Measurements from ENCODE around the gene WDR73.
A peak's percentile ranks its signal among the peaks of the same experiment; 100 is the strongest.

Gene WDR73

GRCh38 chr15:84598993-84599392 is 55.1 kb downstream of the WDR73 start:
- H3K9ac ChIP-seq (ENCODE audit: low read length) = peak overlapping the region; percentile 39; the same call in 1 of the 2 replicates
- no peak overlapping the region for H2AFZ ChIP-seq (ENCODE audit: low read length)
- peak overlapping the region; percentile 6 for H3K4me3 ChIP-seq (ENCODE audit: low read depth, low read length, poor library complexity, severe bottlenecking)
- no peaks in the 10 kb centered on the region for H3K9me2 ChIP-seq (ENCODE audit: low read depth, low read length)
- H3K27ac ChIP-seq (ENCODE audit: low read depth, low read length, poor library complexity, severe bottlenecking) = peak overlapping the region; percentile 95
- no peaks in the 10 kb centered on the region for H3K27me3 ChIP-seq (ENCODE audit: insufficient read depth, low read length)
- no peak for TF ChIP-seq EZH2 (IDR thresholded peaks at IDR 0.05; ENCODE audit: borderline replicate concordance, low read length)
- peak; percentile 93 for TF ChIP-seq CTCF (IDR thresholded peaks at IDR 0.05; ENCODE audit: low read length)
- H3K79me2 ChIP-seq (ENCODE audit: insufficient read depth, low read length) = peaks cover 5% of the 10 kb centered on the region; the same call in 1 of the 2 replicates
- H3K4me1 ChIP-seq (ENCODE audit: insufficient read depth, low read length, severe bottlenecking) = peaks cover 47% of the 10 kb centered on the region
- H3K4me2 ChIP-seq (ENCODE audit: low read length) = peak overlapping the region; percentile 56
- H3K9me3 ChIP-seq (ENCODE audit: low read length) = no peaks in the 10 kb centered on the region
- no peaks in the 10 kb centered on the region for H3F3A ChIP-seq (ENCODE audit: insufficient read depth, low read length)
- no peaks in the 10 kb centered on the region for H4K20me1 ChIP-seq (ENCODE audit: insufficient read depth, low read length)
- peaks cover 4% of the 10 kb centered on the region; the same call in 1 of the 2 replicates for H3K36me3 ChIP-seq (ENCODE audit: insufficient read depth, low read length)

- Histone ChIP-seq H3K9me2 (ENCODE audit: low read depth, low read length) (no peaks in the 10 kb centered on the region), H4K20me1 (ENCODE audit: insufficient read depth, low read length) (no peaks in the 10 kb centered on the region), H3K4me3 (ENCODE audit: low read depth, low read length, poor library complexity, severe bottlenecking) (peak overlapping the region; percentile 6), H3K27me3 (ENCODE audit: insufficient read depth, low read length) (no peaks in the 10 kb centered on the region), H2AFZ (ENCODE audit: low read length) (0 out of 2 replicates have a peak overlapping the region, but pooled peaks have one; percentile 2), H3K9me3 (ENCODE audit: low read length) (no peaks in the 10 kb centered on the region), H3K4me2 (ENCODE audit: low read length) (peak overlapping the region; percentile 56), H3K36me3 (ENCODE audit: insufficient read depth, low read length) (no peaks in the 10 kb centered on the region; the same call in 1 of the 2 replicates), H3K79me2 (ENCODE audit: insufficient read depth, low read length) (peaks cover 5% of the 10 kb centered on the region; the same call in 1 of the 2 replicates), H3K9ac (ENCODE audit: low read length) (peak overlapping the region; percentile 39), H3K4me1 (ENCODE audit: insufficient read depth, low read length, severe bottlenecking) (peaks cover 44% of the 10 kb centered on the region), H3K27ac (ENCODE audit: low read depth, low read length, poor library complexity, severe bottlenecking) (peak overlapping the region; percentile 95), H3F3A (ENCODE audit: insufficient read depth, low read length) (no peaks in the 10 kb centered on the region)
- TF ChIP-seq EZH2 (IDR thresholded peaks at IDR 0.05; ENCODE audit: borderline replicate concordance, low read length) = no peak
- TF ChIP-seq CTCF (IDR thresholded peaks at IDR 0.05; ENCODE audit: low read length) = peak; percentile 19; the same call in 1 of the 2 replicates
Measured at GRCh38 chr15:84598250-84598649, 55.8 kb downstream of the WDR73 start.

- H3K4me2 ChIP-seq (ENCODE audit: low read length) = no peak overlapping the region
- no peak overlapping the region for H2AFZ ChIP-seq (ENCODE audit: low read length)
- no peaks in the 10 kb centered on the region for H3K9me2 ChIP-seq (ENCODE audit: low read depth, low read length)
- no peak overlapping the region for H3K9ac ChIP-seq (ENCODE audit: low read length)
- no peaks in the 10 kb centered on the region for H3F3A ChIP-seq (ENCODE audit: insufficient read depth, low read length)
- no peak overlapping the region for H3K4me3 ChIP-seq (ENCODE audit: low read depth, low read length, poor library complexity, severe bottlenecking)
- no peaks in the 10 kb centered on the region for H3K27me3 ChIP-seq (ENCODE audit: insufficient read depth, low read length)
- TF ChIP-seq EZH2 (IDR thresholded peaks at IDR 0.05; ENCODE audit: borderline replicate concordance, low read length) (no peak), CTCF (IDR thresholded peaks at IDR 0.05; ENCODE audit: low read length) (no peak)
- no peaks in the 10 kb centered on the region for H4K20me1 ChIP-seq (ENCODE audit: insufficient read depth, low read length)
- H3K36me3 ChIP-seq (ENCODE audit: insufficient read depth, low read length) = no peaks in the 10 kb centered on the region; the same call in 1 of the 2 replicates
- H3K79me2 ChIP-seq (ENCODE audit: insufficient read depth, low read length) = peaks cover 5% of the 10 kb centered on the region; the same call in 1 of the 2 replicates
- H3K27ac ChIP-seq (ENCODE audit: low read depth, low read length, poor library complexity, severe bottlenecking) = peak overlapping the region; percentile 95
- peaks cover 35% of the 10 kb centered on the region for H3K4me1 ChIP-seq (ENCODE audit: insufficient read depth, low read length, severe bottlenecking)
- H3K9me3 ChIP-seq (ENCODE audit: low read length) = no peaks in the 10 kb centered on the region
Measured at GRCh38 chr15:84597296-84597695, 56.8 kb downstream of the WDR73 start.

Data from OCI-LY1 (cell line).